ENCODE data around the gene MCC. TPM values are rescaled to one million over a fixed set of nuclear protein-coding genes. Genes with fewer than 3 reads are reported as not detected.

MCC gene
- total and polyA plus RNA-seq, 2 of the 4 experiments (the other 2 are of a cell fraction): 5.0 to 20.6 TPM

DNA sequence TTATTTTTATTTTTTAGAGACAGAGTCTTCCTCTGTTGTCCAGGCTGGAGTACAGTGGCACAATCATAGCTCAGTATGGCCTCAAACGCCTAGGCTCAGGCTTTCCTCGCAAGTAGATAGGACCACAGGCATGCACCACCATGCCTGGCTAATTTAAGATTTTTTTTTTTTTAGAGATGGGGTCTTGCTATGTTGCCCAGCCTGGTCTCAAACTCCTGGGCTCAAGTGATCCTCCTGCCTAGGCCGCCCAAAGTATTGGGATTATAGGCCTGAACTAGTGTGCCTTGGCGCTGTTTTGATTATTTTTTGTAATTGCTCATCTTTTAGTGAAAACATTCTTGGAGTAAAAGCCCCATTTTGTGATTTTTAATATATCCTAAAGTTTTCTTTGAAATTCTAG, 30.6 kb upstream of the MCC start:
- in situ Hi-C loops (cut with MboI; ENCODE audit: low sequenced_read_pairs) (no loop called here), dilution Hi-C loops (cut with HindIII; ENCODE audit: low sequenced_read_pairs, unreplicated experiment) (no loop called here), intact Hi-C loops (cut with micrococcal nuclease) (loop anchor here (1.0 to 10.0 kb wide), 2 partner anchors 314 to 452 kb away; no protein-coding TSS in a partner anchor)
- H4K20me1 ChIP-seq (ENCODE audit: insufficient read depth, low read length): no peaks in the 10 kb centered on the region; the same call in 1 of the 2 replicates
- no peak overlapping the region for H3K27ac ChIP-seq (ENCODE audit: insufficient read depth, low read length)
- H3K9me3 ChIP-seq (ENCODE audit: control insufficient read depth, insufficient read depth, low read length): no peaks in the 10 kb centered on the region
- no peaks in the 10 kb centered on the region for H3K27me3 ChIP-seq (ENCODE audit: control insufficient read depth, insufficient read depth, low read length)
- H2BK5ac ChIP-seq (ENCODE audit: low read depth, low read length, poor library complexity, severe bottlenecking): no peak overlapping the region
- no peaks in the 10 kb centered on the region for H3K9me1 ChIP-seq (ENCODE audit: insufficient read depth, low read length)
- H2AFZ ChIP-seq (replicated peaks; ENCODE audit: low read length, poor library complexity): no peak overlapping the region
- no peak overlapping the region for H3K56ac ChIP-seq (ENCODE audit: extremely low read depth, insufficient read depth, low read length)
- DNase-seq (no peak), ATAC-seq (ENCODE audit: low read depth) (no peak)
- H2BK20ac ChIP-seq (ENCODE audit: low read depth, low read length): no peak overlapping the region
- H2AK5ac ChIP-seq (ENCODE audit: low read depth, low read length): no peak overlapping the region
- peaks cover 8% of the 10 kb centered on the region for H3K4me1 ChIP-seq (ENCODE audit: control insufficient read depth, insufficient read depth, low read length)
- H3K4ac ChIP-seq (ENCODE audit: low read depth, low read length): no peak overlapping the region
- H2BK15ac ChIP-seq (ENCODE audit: low read depth, low read length): no peak overlapping the region
- BruUV-seq (replicated peaks): no TSS peak
- H4K8ac ChIP-seq (ENCODE audit: low read depth in 2 of 2, low read length in 2 of 2): no peak overlapping the region
- ChIA-PET CTCF (no interaction called here), POLR2A (ENCODE audit: unreplicated experiment) (no interaction called here)
- no peak overlapping the region for H3K4me2 ChIP-seq (ENCODE audit: low read depth, low read length)
- H3K23ac ChIP-seq (ENCODE audit: low read depth, low read length): no peak overlapping the region
- peaks cover 3% of the 10 kb centered on the region; the same call in 1 of the 2 replicates for H3K36me3 ChIP-seq (ENCODE audit: control insufficient read depth, insufficient read depth, low read length)
- H2AK9ac ChIP-seq (replicated peaks; ENCODE audit: low read depth, low read length, poor library complexity): no peak overlapping the region
- H3K9ac ChIP-seq (ENCODE audit: low read depth, low read length): no peak overlapping the region
- H4K5ac ChIP-seq (ENCODE audit: low read depth, low read length): no peak overlapping the region
- H3K4me3 ChIP-seq (ENCODE audit: insufficient read depth, low read depth, low read length): no peak overlapping the region
- no peak overlapping the region for H2BK120ac ChIP-seq (ENCODE audit: low read depth, low read length)
- H3K79me1 ChIP-seq (ENCODE audit: low read depth in 1 of 2, low read length in 2 of 2): peaks cover 21 to 42% of the 10 kb centered on the region in 2 experiments
- no peak overlapping the region for H3K14ac ChIP-seq (replicated peaks; ENCODE audit: low read depth, low read length)
- H4K91ac ChIP-seq (ENCODE audit: insufficient read depth, low read depth, low read length): no peak overlapping the region
- TF ChIP-seq, protein P1, sequence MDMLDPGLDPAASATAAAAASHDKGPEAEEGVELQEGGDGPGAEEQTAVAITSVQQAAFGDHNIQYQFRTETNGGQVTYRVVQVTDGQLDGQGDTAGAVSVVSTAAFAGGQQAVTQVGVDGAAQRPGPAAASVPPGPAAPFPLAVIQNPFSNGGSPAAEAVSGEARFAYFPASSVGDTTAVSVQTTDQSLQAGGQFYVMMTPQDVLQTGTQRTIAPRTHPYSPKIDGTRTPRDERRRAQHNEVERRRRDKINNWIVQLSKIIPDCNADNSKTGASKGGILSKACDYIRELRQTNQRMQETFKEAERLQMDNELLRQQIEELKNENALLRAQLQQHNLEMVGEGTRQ (IDR thresholded peaks at IDR 0.05; ENCODE audit: low read depth, low read length): no peak
- TF ChIP-seq BHLHE40 (IDR thresholded peaks at IDR 0.05; ENCODE audit: low read depth, low read length) (no peak), MAZ (IDR thresholded peaks at IDR 0.05; ENCODE audit: borderline replicate concordance, low read depth, low read length) (no peak), RCOR1 (IDR thresholded peaks at IDR 0.05; ENCODE audit: insufficient replicate concordance, low read length) (no peak), MAFK (IDR thresholded peaks at IDR 0.05; ENCODE audit: low read depth, low read length) (no peak), RAD21 (IDR thresholded peaks at IDR 0.05; ENCODE audit: low read length) (no peak), NFE2L2 (IDR thresholded peaks at IDR 0.05; ENCODE audit: low read depth, low read length) (no peak), MXI1 (IDR thresholded peaks at IDR 0.05; ENCODE audit: borderline replicate concordance, low read depth, low read length) (no peak), POLR2A (IDR thresholded peaks at IDR 0.05; ENCODE audit: low read depth, low read length) (no peak), FOS (IDR thresholded peaks at IDR 0.05; ENCODE audit: low read depth, low read length) (no peak), CEBPB (IDR thresholded peaks at IDR 0.05; ENCODE audit: low read depth, low read length) (no peak), RFX5 (IDR thresholded peaks at IDR 0.05; ENCODE audit: low read depth, low read length) (no peak), SMC3 (IDR thresholded peaks at IDR 0.05; ENCODE audit: low read depth, low read length) (no peak), CHD1 (IDR thresholded peaks at IDR 0.05; ENCODE audit: low read depth, low read length) (no peak)
- TF ChIP-seq, protein P2, sequence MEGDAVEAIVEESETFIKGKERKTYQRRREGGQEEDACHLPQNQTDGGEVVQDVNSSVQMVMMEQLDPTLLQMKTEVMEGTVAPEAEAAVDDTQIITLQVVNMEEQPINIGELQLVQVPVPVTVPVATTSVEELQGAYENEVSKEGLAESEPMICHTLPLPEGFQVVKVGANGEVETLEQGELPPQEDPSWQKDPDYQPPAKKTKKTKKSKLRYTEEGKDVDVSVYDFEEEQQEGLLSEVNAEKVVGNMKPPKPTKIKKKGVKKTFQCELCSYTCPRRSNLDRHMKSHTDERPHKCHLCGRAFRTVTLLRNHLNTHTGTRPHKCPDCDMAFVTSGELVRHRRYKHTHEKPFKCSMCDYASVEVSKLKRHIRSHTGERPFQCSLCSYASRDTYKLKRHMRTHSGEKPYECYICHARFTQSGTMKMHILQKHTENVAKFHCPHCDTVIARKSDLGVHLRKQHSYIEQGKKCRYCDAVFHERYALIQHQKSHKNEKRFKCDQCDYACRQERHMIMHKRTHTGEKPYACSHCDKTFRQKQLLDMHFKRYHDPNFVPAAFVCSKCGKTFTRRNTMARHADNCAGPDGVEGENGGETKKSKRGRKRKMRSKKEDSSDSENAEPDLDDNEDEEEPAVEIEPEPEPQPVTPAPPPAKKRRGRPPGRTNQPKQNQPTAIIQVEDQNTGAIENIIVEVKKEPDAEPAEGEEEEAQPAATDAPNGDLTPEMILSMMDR (conservative IDR thresholded peaks at IDR 0.05; ENCODE audit: low read depth, low read length): no peak
- TF ChIP-seq, protein P3, sequence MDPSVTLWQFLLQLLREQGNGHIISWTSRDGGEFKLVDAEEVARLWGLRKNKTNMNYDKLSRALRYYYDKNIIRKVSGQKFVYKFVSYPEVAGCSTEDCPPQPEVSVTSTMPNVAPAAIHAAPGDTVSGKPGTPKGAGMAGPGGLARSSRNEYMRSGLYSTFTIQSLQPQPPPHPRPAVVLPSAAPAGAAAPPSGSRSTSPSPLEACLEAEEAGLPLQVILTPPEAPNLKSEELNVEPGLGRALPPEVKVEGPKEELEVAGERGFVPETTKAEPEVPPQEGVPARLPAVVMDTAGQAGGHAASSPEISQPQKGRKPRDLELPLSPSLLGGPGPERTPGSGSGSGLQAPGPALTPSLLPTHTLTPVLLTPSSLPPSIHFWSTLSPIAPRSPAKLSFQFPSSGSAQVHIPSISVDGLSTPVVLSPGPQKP (IDR thresholded peaks at IDR 0.05; ENCODE audit: borderline replicate concordance, low read depth, low read length): no peak
- 100% methylated on average over 2 of the region's 4 CpGs; no CpG with 5 or more reads in 1 of the 2 experiments for WGBS, 2 experiments (ENCODE audit: extremely low coverage in 2 of 2, insufficient read length in 1 of 2)
- H3K18ac ChIP-seq (ENCODE audit: low read depth, low read length): no peak overlapping the region
